GM18909 (cell line): ENCODE measurements around the gene EIF3A.
"Not testable (repeated sequence)": the region's sequence is repeated elsewhere in the genome, so short reads cannot be mapped to it uniquely, and the experiment has no call there.

Experiments used
- ATAC-seq: cut with Tn5 transposase; IDR thresholded peaks from one replicate; pipeline ENCODE4 v1.9.1; 2021; ENCODE audit warnings: mild to moderate bottlenecking; ENCODE audit not compliant: unreplicated experiment, poor library complexity

Gene EIF3A

DNA sequence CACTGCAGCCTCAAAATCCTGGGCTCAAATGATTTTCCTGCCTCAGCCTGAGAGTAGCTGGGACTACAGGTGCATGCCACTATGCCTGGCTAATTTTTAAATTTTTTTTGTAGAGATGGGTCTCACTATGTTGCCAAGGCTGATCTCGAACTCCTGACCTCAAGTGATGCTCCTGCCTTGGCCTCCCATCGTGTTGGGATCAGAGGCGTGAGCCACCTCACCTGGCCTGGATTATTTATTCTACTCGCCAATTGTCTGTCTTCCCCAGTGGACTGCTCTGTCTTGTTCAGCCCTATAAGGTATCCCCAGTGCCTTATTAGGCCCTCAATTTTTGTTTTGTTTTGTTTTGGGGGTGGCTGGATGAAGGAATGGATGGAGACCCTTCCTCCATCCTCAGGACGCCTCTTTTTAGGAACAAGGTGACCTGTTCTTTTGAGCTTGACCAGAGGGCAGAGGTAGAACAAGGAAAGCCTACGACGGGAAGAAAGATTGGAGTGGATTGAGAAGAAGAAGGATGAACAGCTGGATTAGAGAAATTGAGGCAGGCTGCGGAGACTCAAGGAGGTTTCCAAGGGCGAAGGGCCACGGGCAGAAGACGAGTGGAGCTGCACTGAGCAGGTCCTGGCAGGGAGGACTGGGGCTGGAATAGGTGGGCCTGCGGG, 22.8 kb upstream of the EIF3A start:
- ATAC-seq: no peak

DNA sequence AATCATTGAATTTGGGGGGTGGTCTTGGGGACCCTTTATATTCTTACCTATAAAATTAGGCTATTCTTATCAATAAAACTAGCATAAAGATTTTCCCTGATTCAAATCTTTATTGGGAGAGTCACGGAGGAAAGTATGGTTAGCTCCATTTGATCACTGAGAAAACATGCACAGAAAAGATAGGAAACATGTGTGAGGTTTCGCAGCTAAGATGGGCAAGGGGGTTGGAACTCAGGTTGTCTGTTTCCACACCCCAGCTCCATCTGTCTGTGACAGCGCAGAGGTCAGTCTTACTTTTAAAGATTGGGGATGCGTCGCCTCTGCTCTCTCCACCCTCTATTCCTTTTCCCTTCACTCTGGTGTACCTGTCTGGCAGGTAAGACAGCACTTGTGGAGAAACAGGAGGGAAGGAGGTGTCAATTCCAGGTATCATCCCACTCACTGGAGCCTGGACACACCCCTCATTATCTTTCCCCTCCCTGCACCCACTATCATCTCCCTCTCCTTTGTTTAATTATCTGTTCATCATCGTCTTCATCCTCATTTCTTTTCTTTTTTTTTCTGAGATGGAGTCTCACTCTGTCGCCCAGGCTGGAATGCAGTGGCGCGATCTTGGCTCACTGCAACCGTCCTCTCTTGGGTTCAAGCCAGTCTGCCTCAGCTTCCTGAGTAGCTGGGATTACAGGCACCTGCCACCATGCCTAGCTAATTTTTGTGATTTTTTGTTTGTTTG, 20.9 kb upstream of the EIF3A start:
- no peak for ATAC-seq

DNA sequence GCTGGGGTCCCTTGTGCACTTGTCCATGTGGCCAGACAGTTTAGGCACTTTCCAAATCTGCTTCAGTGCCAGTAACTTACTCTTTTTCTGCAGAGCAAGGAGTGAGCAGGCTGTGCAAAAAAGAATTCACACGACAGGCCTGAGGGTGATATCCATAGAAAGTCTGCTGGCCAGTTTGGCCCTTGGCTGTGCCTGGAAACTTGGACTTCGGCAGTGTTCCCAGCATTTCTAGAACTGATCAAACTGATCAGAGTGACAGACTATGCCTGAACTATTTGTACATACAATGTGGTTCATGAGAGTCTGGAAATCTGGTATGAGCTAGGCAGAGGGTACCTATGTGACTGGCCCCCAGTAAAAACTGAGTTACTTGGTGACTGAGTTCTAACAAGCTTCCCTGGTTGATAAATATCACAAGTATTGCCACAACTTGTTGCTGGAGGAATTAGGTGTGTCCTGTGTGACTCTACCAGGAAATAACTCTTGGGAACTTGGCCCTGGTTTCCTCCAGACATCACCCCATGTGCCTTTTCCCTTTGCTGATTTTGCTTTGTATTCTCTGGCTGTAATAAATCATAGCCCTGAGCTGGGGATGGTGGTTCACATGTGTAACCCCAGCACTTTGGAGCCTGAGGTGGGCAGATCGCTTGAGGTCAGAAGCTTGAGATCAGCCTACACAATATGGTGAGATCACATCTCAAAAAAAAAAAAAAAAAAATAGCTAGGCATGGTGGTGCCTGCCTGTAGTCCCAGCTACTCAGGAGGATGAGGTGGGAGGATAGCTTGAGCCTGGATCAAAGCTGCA, 20.0 kb upstream of the EIF3A start:
- ATAC-seq: no peak

DNA sequence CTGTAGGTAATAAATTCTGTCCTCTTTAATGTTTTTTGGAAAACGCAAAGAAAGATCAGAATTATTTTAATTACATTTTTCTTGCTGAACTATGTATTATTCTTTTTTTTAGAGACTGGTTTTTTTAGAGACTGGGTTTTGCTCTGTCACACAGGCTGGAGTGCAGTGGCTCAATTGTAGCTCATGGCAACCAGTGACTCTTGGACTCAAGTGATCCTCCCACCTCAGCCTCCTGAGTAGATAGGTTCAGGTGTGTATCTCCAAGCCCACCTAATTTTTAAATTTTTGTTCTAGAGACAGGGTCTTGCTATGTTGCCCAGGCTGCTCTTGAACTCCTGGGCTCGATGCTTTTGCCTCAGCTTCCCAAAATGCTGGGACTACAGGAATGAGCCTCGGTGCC, 18.0 kb upstream of the EIF3A start:
- no peak for ATAC-seq

DNA sequence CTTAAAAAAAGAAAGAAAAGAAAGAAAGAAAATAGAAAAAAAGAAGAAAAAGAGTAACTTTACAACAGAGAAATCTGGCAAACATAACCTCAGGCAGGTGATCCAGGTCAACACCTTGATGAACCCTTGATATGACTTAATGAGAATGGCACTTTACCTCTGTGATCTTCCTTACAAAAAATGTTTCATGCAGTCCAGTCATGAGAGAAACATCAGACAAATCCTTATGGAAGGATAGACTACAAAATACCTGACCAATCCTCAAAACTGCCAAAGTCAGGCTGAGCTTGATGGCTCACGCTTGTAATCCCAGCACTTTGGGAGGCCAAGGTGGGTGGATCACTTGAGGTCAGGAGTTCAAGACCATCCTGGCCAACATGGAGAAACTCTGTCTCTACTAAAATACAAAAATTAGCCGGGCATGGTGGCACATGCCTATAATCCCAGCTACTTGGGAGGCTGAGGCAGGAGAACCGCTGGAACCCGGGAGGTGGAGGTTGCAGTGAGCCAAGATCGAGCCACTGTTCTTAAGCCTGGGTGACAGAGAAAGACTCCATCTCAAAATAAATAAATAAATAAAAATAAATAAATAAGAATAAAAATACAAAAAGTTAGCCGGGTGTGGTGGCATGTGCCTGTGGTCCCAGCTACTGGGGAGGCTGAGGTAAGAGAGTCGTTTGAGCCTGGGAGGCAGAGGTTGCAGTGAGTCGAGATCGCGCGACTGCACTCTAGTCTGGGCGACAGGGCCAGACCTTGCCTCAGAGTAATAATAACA, 16.2 kb upstream of the EIF3A start:
- not testable (repeated sequence) for ATAC-seq

DNA sequence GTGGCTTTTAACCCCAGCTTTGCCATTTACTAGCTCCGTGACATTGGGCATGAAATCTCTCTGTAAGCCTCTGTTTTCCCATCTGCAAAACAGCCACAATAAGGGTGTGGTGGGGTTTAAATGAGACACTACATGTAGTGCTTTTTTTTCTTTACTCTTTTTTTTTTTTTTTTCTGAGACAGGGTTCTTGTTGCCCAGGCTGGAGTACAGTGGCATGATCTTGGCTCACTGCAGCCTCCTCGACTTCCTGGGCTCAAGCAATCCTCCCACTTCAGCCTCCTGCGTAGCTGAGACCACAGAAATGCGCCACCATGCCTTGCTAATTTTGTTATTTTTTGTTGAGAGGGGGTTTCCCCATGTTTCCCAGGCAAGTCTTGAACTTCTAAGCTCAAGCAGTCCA, 15.0 kb upstream of the EIF3A start:
- ATAC-seq: no peak

DNA sequence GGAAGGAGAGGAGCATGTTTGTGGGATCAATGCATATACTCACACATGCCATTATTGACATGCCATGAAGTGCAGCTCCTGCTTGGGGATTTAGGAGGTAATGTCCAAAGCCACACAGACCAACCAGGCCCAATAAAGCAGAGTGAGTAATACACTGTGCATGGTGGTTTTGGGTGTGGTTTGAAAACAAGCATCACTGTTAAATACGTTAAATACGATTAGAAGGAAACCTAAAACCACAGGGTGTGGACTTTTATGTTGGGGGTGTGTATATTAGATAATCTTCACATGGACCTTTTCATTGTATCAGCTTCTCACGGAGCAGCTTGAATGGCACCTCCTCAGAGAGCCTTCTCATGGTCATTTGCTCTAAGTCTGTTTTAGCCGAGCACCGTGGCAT, 10.4 kb upstream of the EIF3A start:
- no peak for ATAC-seq

DNA sequence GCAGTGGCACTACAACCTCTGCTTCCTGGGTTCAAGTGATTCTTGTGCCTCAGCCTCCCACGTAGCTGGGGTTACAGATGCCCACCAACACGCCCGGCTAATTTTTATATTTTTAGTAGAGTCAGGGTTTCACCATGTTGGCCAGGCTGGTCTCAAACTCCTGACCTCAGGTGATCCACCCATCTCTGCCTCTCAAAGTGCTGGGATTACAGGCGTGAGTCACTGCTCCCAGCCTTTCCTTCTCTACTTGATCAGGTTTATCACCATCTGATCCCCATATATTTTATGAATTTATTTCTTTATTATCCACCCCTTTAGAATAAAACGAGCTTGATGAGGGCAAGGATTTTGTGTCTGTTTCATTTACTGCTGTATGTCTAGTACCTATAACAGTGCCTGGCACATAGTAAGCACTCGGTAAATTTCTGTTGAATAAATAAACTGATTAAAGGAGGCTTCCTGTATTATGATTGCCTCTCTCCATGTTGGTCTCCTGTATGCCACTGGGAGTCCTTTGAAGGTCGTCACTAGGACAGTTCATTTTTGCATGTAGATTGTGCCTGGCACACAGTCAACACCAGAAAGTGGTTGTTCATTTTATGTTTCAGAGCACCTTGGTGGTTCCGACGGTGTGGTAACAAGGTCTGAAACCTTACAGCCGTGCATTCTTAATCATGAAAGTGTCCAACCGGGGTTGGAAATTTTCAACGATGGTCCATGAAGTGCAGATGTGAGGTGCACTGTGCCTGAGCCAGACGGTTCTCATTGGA, 9.6 kb upstream of the EIF3A start:
- no peak for ATAC-seq

DNA sequence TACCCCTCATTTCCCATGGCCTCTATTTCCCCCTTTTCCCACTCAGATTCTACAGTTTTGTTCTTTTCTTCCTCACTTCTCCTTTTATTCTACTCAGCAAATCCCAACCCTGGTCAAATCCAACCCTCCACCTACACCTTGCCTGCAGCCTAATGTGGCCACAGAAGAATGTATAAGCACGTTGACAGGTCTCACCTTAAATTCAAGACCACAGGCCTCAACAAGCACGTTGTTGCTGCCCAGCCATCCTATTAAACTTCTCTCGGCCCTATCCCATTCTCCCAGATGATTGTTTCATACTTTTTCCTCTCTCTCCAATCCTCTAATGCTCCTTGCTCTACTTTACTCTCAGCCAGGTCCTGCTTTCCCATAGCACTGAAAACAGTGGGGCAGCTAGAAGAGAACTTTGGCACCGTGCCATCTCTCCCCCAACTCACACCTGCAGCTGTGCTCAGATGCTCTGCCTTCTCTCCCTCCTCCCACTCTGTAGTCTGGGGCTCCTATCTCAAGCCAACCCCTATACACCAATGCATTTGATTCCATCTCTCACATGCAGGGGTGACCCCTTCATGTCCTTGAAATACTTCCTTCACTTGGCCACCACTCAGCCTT, 6.8 kb upstream of the EIF3A start:
- ATAC-seq: no peak

DNA sequence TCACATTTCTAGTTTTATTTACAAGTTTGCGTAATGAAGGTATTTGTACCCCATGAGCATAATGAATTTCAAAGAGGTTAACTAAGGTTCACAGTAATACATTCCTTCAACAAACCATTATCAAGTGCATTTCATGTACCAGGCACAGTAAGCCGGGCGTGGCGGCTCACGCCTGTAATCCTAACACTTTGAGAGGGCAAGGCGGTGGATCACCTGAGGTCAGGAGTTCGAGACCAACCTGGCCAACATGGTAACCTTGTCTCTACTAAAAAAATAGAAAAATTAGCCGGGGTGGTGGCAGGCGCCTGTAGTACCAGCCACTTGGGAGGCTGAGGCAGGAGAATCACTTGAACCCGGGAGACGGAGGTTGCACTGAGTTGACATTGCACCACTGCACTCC, 4.3 kb upstream of the EIF3A start:
- ATAC-seq: no peak

DNA sequence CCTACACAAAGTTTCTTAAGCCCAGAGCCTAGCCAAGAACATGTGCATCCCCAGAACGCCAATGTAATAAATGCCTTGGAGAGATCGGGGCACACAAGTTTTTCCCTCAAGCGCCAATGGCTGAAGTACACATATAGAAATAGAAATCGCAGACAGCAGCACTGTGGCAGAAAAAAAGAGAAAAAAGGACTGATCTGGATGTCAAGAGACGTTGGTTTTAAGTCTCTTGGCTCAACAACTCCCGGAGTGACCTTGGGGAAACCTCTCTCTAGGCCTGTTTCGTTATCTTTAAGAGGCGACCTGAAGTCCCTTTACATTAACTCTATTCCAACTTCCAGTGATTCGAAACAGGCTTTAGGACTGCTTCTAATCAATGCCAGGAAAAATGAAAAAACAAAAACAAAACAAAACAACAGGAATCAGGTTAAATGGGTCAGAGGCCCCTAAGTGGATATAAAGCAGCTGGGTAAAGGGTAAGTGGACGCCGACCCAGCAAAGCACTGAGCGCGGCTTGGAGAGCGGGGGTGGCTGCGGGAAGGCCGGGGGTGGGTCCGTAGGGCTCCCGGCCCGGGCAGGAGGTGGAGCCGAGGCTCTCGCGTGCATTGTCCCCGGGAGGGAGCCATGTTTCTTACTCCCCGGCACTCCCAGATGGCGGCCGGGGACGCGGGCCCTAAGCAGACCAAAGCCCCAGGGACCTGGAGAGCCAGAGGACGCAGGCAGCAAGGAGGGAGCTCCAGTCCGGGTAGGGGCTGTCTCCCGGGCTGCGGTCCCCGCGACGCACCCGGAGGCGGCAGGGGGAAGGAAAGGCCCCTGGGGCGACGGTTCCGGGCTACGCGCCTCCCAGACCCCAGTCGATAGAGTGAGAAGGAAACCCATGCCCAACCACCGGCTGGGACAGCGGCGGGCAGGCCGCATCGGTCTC, 757 bp downstream of the EIF3A start:
- ATAC-seq: peak; percentile 64

DNA sequence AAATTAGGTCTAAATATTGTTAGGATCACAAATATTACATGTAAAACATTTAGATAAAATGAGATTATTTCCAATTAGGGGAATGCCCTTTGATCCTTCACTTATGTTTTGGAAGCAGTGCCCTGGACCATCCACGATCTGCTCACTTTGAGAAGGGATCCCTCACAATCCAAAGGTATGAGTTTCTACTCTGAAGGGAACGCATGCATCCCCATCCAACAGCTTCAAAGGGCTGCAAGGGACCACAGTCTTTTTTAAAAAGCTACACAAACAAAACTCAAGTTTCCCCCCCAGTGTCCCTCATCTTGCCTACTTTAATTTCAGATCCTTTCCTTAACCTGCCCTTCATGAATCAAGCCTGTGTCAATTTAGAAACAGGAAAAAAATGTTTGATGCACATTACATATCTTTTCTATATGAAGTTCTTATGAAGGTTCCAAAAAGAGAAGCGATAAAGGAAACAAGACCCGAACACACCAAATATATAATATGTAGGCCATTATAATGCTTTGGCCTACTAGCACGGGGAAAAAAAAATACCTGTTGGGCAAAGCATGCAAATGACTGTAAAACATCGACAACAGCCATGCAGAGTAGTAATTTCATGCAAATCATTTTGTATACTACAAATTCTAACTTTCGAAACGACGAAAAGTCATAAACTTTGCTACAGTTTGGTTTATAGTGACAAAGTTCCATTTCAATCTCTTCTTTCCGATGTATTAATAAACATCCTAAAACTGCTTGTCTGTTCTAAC, 2.0 kb downstream of the EIF3A start:
- no peak for ATAC-seq

DNA sequence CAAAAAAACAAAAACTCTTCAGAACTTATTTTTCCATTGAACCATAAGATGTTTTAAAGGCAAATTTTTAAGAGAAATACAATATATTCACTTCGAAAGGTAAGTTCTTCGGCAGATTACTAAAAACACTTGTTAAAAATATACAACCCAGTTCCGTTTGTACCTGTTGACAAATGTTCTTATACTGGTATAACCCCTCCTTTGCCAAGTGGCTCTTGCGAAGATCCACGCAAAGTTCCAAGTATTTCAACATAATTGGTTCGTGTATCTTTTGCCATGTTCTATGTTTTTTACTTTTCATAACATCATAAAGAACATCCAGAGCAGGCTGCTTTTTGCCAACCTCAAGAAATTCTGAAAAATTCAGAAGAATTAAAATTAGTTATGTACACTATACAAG, 7.0 kb downstream of the EIF3A start:
- no peak for ATAC-seq

DNA sequence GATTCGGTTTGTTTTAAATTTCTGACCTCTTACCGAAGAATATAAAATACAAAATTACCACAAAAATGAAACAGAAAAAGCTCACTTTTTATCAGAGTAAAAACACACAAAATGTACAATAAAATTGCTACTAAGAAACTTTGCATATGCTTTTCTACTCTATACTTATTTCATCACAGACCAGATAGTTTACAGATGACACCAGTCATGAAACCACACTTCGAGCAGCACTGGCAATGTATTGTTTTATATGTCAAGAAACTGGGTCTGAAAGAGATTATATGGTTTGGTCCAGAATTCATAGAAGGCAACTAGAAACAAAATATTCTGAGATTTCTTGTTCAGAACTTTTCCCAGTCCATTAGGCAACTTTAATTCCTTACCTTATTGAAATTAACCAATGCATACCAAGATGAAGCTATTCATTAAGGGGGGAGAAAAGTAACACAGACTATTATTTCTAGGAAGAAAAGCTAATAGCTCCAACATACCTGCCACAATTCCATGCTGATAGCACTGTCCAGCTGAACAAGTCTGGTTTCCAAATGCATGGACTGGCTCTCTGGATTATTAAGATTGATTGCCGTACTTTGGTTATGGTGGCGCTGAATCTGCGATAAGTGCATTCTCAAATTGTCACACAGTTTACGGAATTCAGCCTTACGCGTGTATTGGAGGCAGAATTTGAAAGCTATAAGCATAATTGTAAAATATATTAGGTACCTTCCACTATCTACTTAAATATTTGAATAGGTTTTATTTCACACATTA, 10.0 kb downstream of the EIF3A start:
- no peak for ATAC-seq

DNA sequence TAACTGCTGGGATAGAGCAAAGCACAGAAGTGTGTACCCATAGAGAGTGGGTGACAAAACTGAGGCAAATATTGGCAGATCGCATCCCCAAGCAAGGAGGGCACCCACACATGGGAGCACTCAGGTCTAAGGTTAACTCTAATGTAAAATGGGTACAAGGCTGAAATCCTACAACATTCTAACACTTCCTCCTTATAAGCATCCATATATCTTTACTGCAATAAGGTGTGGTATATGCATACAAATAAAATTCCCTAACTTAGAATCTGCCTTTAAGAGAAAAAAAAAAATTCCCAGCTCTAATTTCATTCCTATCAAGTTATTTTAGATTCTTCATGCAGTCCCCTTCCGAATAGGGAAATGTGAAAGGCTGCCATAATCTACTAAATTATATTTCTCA, 18.7 kb downstream of the EIF3A start:
- ATAC-seq: no peak

DNA sequence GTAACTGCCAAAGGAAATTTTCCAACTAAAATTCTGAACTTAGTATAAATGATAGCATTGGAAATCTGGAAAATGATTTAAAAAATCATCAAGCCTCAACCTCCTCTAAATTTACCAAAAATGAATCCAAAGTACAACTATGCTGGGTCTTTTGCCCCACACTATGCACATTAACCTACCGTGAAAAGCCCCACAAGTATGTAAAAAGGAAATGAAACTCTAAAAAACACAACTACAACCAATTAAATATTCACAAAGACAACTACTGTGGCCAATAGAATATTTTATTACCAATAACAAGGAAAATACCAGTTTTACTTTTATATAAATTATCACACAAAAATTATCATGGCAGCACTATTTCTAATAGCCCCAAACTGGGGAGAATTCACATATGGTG, 19.3 kb downstream of the EIF3A start:
- peak; percentile 50 for ATAC-seq

DNA sequence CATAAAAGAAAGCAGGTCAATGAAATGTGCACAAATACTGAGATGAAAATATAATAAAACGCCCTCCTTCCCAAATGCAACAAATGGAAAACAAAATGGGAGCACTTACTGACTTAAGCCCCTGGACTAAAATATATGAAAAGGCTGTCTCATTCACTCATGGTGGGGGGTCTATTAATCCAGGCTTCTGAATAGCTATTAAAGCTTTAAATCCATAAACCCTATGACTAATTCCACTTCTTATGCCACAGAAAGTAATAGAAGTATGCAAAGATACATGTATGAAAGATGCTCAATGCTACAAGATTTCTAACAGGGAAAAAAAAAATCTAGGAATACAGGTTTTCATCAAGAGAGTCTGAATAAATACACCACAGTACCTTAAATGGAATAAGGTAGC, 20.5 kb downstream of the EIF3A start:
- no peak for ATAC-seq
